Ishikawa (cell line): ENCODE data around the gene ATP10A.

Experiments used
- CEBPB ChIP-seq: IDR thresholded peaks from 2 replicates; pipeline ENCODE4 v1.6.1; 2012
- CREB1 ChIP-seq: IDR thresholded peaks from 2 replicates; pipeline ENCODE4 v1.6.1; 2012; ENCODE audit warnings: low read depth
- EGR1 ChIP-seq: IDR thresholded peaks from 2 replicates; pipeline ENCODE4 v1.6.1; 2012
- EP300 ChIP-seq: IDR thresholded peaks from 2 replicates; pipeline ENCODE4 v1.6.1; 2012; ENCODE audit warnings: borderline replicate concordance
- FOXM1 ChIP-seq: IDR thresholded peaks from 2 replicates; pipeline ENCODE4 v1.6.1; 2012; ENCODE audit warnings: low read depth, borderline replicate concordance
- MAX ChIP-seq: IDR thresholded peaks from 2 replicates; pipeline ENCODE4 v1.6.1; 2012
- NFIC ChIP-seq: IDR thresholded peaks from 2 replicates; pipeline ENCODE4 v1.6.1; 2012
- RAD21 ChIP-seq: IDR thresholded peaks from 2 replicates; pipeline ENCODE4 v1.6.1; 2012; ENCODE audit warnings: low read depth
- REST ChIP-seq: IDR thresholded peaks from 2 replicates; pipeline ENCODE4 v1.6.1; 2012; ENCODE audit warnings: low read depth, mild to moderate bottlenecking
- TAF1 ChIP-seq: IDR thresholded peaks from 2 replicates; pipeline ENCODE4 v1.6.1; 2012; ENCODE audit warnings: low read depth, mild to moderate bottlenecking
- TCF12 ChIP-seq: IDR thresholded peaks from 2 replicates; pipeline ENCODE4 v1.6.1; 2012; ENCODE audit warnings: low read depth
- TEAD4 ChIP-seq: IDR thresholded peaks from 2 replicates; pipeline ENCODE4 v1.6.1; 2012
- USF1 ChIP-seq: IDR thresholded peaks from 2 replicates; pipeline ENCODE4 v1.6.1; 2012
- YY1 ChIP-seq: IDR thresholded peaks from 2 replicates; pipeline ENCODE4 v1.6.1; 2012; ENCODE audit warnings: low read depth
- ZBTB7A ChIP-seq: IDR thresholded peaks from 2 replicates; pipeline ENCODE4 v1.6.1; 2012; ENCODE audit warnings: low read depth

The ATP10A gene

GRCh38 chr15:25732191-25732590 is 130.9 kb downstream of the ATP10A start:
- TF ChIP-seq REST (no peak), RAD21 (no peak), MAX (no peak), USF1 (no peak)

- TF ChIP-seq USF1 (no peak), NFIC (no peak), EP300 (no peak), TEAD4 (no peak), FOXM1 (no peak), TAF1 (no peak), ZBTB7A (no peak), EGR1 (no peak), YY1 (no peak), REST (no peak), RAD21 (no peak), MAX (no peak), CEBPB (no peak), CREB1 (no peak)
These were observed 131.7 kb downstream of the ATP10A start for GRCh38 chr15:25731411-25731810.

- TF ChIP-seq NFIC (no peak), ZBTB7A (no peak), EGR1 (no peak), RAD21 (no peak), TAF1 (no peak), FOXM1 (no peak), MAX (no peak), TEAD4 (no peak), CREB1 (no peak), USF1 (no peak), CEBPB (no peak), TCF12 (no peak), REST (no peak), YY1 (no peak), EP300 (no peak)
These were observed 132.2 kb downstream of the ATP10A start for GRCh38 chr15:25730918-25731317.

GRCh38 chr15:25728816-25729215 is 134.3 kb downstream of the ATP10A start:
- TF ChIP-seq CEBPB (no peak), FOXM1 (no peak), YY1 (no peak), EP300 (no peak), USF1 (no peak), REST (no peak), NFIC (no peak), EGR1 (no peak), ZBTB7A (no peak), CREB1 (no peak), MAX (no peak), RAD21 (no peak), TCF12 (no peak), TEAD4 (no peak), TAF1 (no peak)
